ENCODE results near the gene PREB. TPM values are rescaled to one million over a fixed set of nuclear protein-coding genes. Genes with fewer than 3 reads are reported as not detected.
A peak's percentile ranks its signal among the peaks of the same experiment; 100 is the strongest.

Gene PREB
- total RNA-seq, 1 donor from 2014 or later, result 40.4 TPM

DNA sequence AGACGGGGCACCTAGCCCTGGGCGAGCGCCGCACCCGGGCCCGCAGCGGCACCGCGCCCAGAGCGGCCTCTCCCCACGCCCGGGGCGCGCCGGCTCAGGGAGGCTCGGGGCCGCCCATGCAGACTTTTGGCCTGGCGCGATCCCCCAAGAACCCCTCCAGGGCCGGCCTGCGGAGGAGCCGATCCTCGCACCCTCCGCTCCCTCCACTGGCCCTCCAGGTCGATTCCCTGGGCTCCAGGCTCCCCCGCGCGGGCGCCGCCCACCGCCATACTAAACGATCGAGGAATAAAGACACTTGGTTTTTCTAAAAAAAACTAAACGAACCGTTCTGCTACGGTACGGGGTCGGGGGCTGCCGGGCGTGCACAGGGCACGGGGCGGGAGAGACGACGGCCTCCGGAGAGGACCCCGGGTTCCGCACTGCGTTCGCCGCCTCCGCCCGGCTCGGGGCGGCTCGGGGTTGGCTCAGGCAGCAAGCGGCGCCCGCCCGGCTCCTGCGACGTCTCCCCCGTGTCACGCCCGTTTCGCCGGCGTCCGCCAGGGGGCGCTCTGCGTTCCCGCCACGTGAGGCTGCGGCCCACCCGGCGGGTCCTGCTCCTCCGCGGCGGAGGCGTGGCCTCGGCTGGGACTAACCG lies 48.2 kb downstream of the PREB start:
- peak; percentile 98 for DNase-seq (ENCODE audit: low spot score)

DNA sequence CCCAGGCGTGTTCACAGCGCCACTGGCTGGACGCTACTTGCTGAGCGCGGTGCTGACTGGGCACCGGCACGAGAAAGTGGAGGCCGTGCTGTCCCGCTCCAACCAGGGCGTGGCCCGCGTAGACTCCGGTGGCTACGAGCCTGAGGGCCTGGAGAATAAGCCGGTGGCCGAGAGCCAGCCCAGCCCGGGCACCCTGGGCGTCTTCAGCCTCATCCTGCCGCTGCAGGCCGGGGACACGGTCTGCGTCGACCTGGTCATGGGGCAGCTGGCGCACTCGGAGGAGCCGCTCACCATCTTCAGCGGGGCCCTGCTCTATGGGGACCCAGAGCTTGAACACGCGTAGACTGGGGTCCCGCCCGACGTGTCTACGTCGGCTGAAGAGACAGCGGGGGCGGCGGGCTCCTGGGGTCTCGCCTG lies 48.8 kb downstream of the PREB start:
- intact Hi-C loops (cut with DNase I), result loop anchor here (2.0 kb wide), 3 partner anchors 35 to 117 kb away; partner anchors contain the start of genes AGBL5 and TMEM214

More for the DNA sequence above, 48.2 kb downstream of the PREB start:
- intact Hi-C loops (cut with DNase I), result loop anchor here (2.0 kb wide), 1 partner anchor 35 kb away; the partner anchor contains the start of gene AGBL5

DNA sequence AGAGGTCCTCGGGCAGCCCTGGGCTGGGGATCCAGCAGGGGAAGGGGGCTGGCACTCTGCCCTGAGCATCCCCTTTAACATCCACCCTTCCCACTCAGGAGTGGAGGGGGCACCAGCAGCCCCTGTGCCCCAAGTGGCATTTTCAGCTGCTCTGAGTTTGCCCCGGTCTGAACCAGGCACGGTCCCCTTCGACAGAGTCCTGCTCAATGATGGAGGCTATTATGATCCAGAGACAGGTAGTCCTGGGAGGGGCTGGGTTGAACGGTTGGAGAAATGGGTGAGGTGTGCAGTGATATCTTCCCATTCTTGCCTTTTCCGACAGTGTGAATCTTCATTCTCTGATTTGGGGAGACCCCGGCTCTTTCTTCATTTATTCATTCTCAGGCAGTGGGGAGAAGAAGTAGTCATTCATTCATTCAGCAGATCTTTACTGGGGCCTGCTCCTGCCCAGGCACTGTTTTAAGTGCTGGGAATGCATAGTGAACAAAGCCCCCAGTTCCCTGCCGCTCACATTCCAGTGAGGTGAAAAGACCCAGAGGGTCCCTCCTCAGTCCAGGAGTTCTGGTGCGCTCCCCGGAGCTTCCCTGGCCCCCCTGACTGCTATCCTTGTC lies 49.3 kb downstream of the PREB start:
- intact Hi-C loops (cut with DNase I), result loop anchor here (2.0 kb wide), 2 partner anchors 52 to 116 kb away; partner anchors contain the start of gene TMEM214
- peak; percentile 75 for DNase-seq (ENCODE audit: low spot score)

More for the DNA sequence above, 48.8 kb downstream of the PREB start:
- DNase-seq (ENCODE audit: low spot score), result peak; percentile 91

DNA sequence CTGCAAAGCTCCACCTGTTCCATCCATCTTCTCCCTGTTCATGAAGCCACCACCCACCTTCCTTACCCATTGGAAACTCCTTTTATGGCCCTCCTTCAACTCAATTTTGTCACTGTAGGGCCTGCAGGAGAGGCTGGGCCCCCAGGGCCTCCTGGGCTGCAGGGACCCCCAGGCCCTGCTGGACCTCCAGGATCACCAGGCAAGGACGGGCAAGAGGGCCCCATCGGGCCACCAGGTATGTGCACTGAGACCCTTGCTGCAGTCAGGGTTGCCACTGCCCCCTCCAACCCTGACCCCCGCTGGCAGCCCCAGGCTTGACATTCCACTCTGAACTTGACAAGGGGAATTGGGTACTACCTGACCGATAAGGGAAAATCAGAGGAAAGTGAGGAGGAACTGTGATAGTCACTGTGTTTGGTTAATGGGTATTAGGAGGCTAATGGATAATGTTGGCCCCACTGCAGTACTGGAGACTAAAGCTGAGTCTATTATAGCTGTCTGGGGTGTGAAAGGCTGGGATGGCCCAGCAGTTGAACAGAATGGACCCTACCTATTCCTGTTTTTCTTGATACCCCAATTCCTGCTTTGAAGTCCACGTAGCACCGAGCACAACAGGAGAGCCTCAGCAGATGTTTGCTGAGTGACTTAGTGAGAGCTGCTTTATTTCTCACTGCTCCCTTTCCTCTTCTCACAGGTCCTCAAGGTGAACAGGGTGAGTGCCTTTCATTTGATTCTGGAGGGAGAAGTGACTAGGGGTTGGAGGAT lies 50.0 kb downstream of the PREB start:
- no peak for DNase-seq (ENCODE audit: low spot score)
- intact Hi-C loops (cut with DNase I), result loop anchor here (2.0 kb wide), 2 partner anchors 52 to 116 kb away; partner anchors contain the start of gene TMEM214

DNA sequence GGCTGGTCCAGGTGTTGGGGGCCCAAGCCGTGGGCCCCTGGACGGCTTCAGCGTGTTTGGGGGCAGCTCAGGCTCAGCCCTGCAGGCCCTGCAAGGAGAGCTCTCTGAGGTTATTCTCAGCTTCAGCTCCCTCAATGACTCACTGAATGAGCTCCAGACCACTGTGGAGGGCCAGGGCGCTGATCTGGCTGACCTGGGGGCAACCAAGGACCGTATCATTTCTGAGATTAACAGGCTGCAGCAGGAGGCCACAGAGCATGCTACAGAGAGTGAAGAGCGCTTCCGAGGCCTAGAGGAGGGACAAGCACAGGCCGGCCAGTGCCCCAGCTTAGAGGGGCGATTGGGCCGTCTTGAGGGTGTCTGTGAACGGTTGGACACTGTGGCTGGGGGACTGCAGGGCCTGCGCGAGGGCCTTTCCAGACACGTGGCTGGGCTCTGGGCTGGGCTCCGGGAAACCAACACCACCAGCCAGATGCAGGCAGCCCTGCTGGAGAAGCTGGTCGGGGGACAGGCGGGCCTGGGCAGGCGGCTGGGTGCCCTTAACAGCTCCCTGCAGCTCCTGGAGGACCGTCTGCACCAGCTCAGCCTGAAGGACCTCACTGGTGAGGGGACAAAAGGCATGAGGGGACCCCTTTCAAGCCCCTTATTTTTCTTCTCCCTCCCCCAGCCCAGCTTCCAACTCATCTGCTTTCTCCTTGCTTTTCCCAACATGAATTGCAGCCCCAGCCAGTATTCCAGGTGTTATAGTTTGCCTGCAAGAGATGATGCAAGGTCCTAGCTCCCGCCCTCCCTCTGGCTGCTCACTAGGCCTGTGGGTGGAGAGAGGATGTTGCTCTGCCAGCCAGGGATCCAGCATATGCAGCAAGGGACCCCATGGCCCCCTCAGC lies 50.8 kb downstream of the PREB start:
- intact Hi-C loops (cut with DNase I), result loop anchor here (2.0 kb wide), 3 partner anchors 51 to 123 kb away; partner anchors contain the start of gene TMEM214
- DNase-seq (ENCODE audit: low spot score), result no peak

DNA sequence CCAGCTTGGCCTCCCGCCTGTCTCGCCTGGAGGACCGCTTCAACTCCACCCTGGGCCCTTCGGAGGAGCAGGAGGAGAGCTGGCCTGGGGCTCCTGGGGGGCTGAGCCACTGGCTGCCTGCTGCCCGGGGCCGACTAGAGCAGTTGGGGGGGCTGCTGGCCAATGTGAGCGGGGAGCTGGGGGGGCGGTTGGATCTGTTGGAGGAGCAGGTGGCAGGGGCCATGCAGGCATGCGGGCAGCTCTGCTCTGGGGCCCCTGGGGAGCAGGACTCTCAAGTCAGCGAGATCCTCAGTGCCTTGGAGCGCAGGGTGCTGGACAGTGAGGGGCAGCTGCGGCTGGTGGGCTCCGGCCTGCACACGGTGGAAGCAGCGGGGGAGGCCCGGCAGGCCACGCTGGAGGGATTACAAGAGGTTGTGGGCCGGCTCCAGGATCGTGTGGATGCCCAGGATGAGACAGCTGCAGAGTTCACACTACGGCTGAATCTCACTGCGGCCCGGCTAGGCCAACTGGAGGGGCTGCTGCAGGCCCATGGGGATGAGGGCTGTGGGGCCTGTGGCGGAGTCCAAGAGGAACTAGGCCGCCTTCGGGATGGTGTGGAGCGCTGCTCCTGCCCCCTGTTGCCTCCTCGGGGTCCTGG lies 51.5 kb downstream of the PREB start:
- intact Hi-C loops (cut with DNase I), result loop anchor here (2.0 kb wide), 1 partner anchor 122 kb away; no protein-coding TSS in a partner anchor

DNA sequence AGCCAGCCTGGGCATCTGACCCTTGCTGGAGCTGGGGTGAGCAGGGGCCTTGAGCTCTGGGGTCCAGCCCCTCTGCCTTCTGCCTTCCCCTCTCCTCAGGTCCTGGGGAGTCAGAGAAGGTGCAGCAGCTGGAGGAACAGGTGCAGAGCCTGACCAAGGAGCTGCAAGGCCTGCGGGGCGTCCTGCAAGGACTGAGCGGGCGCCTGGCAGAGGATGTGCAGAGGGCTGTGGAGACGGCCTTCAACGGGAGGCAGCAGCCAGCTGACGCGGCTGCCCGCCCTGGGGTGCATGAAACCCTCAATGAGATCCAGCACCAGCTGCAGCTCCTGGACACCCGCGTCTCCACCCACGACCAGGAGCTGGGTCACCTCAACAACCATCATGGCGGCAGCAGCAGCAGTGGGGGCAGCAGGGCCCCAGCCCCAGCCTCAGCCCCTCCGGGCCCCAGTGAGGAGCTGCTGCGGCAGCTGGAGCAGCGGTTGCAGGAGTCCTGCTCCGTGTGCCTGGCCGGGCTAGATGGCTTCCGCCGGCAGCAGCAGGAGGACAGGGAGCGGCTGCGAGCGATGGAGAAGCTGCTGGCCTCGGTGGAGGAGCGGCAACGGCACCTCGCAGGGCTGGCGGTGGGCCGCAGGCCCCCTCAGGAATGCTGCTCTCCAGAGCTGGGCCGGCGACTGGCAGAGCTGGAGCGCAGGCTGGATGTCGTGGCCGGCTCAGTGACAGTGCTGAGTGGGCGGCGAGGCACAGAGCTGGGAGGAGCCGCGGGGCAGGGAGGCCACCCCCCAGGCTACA lies 52.3 kb downstream of the PREB start:
- DNase-seq (ENCODE audit: low spot score), result no peak
- intact Hi-C loops (cut with DNase I), result loop anchor here (1.0 to 2.0 kb wide), 2 partner anchors 11 to 121 kb away; partner anchors contain the start of gene OST4

More for the DNA sequence above, 51.5 kb downstream of the PREB start:
- no peak for DNase-seq (ENCODE audit: low spot score)

Other genes with a start within 250 kb of the PREB start
- 43.1 TPM for gene MAPRE3, start 164.0 kb downstream of the PREB start, total RNA-seq
- gene TMEM214, start 101.7 kb downstream of the PREB start, total RNA-seq, result 40.3 TPM
- 11.7 TPM for gene AGBL5, start 83.0 kb downstream of the PREB start, total RNA-seq
- gene OST4, start 63.0 kb downstream of the PREB start, total RNA-seq, result 339 TPM
- gene EMILIN1, start 56.0 kb downstream of the PREB start, total RNA-seq, result 21.0 TPM
- 1.1 TPM for gene KHK, start 47.9 kb downstream of the PREB start, total RNA-seq
- gene CGREF1, start 15.5 kb downstream of the PREB start, total RNA-seq, result 0.48 TPM
- gene ABHD1, start 10.8 kb downstream of the PREB start, total RNA-seq, result 1.1 TPM
- not detected for gene PRR30, start 4.8 kb upstream of the PREB start, total RNA-seq
- not detected for gene TCF23, start 14.4 kb upstream of the PREB start, total RNA-seq
- 131 TPM for gene ATRAID, start 77.4 kb upstream of the PREB start, total RNA-seq
- 11.4 TPM for gene SLC5A6, start 77.6 kb upstream of the PREB start, total RNA-seq
- gene CAD, start 82.7 kb upstream of the PREB start, total RNA-seq, result 11.0 TPM
- gene SLC30A3, start 128.4 kb upstream of the PREB start, total RNA-seq, result 10.2 TPM
- gene DNAJC5G, start 140.8 kb upstream of the PREB start, total RNA-seq, result 1.6 TPM
- gene TRIM54, start 147.8 kb upstream of the PREB start, total RNA-seq, result 218 TPM
- gene UCN, start 173.8 kb upstream of the PREB start, total RNA-seq, result 2.1 TPM
- 69.3 TPM for gene MPV17, start 188.5 kb upstream of the PREB start, total RNA-seq
- 23.9 TPM for gene GTF3C2, start 222.1 kb upstream of the PREB start, total RNA-seq
- gene EIF2B4, start 235.7 kb upstream of the PREB start, total RNA-seq, result 34.9 TPM
- gene SNX17, start 236.0 kb upstream of the PREB start, total RNA-seq, result 80.3 TPM
- 10.6 TPM for gene ZNF513, start 246.1 kb upstream of the PREB start, total RNA-seq